Choroid plexus epithelial cell (primary cell): ENCODE data around the gene OPCML.

Experiments used
- DNase-seq: peaks from one replicate; pipeline ENCODE4 v3.0.0-alpha.2; 2010; ENCODE audit warnings: low read depth
- H3K4me3 ChIP-seq: 2 replicates; pipeline ENCODE4 v1.5.1; 2011; ENCODE audit warnings: low read depth, mild to moderate bottlenecking, control low read depth, low read length, moderate library complexity
- CTCF ChIP-seq: conservative IDR thresholded peaks from 2 replicates; pipeline ENCODE4 v1.5.1; 2011; ENCODE audit warnings: low read depth, mild to moderate bottlenecking, control low read depth, inconsistent platforms, low read length, moderate library complexity

The OPCML gene

DNA sequence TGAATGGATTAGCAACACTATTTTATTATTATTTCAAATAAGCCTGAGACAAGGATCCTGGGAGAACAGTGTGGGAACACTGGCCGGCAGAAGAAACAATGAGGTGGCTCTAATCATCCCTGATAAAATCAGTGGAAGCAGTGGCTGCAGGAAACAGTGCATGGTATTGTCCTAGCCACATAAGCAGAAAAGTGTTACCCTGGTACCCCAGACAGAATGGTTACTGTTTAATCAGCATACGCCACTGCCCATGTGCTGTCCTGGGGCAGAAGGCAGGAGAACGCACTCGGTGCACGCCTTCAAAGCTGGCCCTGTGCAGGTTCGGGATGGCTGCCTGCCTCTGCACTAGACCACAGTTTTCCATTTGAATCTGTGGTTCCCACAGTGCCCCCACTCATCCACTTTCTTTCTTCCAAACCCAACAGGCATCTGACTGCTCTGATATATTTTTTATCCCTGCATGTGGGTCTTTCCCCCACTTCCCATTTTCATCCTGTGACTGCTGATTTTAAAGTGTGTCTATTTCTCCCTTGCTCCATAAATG, 25.7 kb downstream of the OPCML start:
- DNase-seq: no peak
- no peak overlapping the region for H3K4me3 ChIP-seq
- no peak for TF ChIP-seq CTCF

DNA sequence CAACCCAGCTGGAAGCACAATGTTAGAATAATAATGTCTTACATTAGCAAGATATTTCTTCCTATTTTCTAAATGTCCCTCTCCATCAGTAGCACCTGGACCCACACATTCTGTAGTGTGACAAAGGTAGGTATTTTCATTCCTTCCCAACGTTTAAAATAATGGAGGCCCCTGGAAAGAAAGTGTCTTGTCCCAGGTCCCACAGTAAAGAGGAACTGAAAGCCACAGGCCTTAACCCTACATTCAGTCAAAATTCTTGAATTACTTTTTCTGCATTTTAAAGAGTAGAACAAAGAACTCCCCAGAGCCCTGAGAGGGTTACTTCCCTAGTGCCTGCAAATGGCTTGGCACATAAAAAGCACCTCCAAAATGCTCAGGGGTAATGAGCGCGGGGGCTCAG, 26.3 kb downstream of the OPCML start:
- DNase-seq: no peak
- no peak overlapping the region for H3K4me3 ChIP-seq
- no peak for TF ChIP-seq CTCF

GRCh38 chr11:133504906-133505305, 27.4 kb downstream of the OPCML start:
- no peak for DNase-seq
- no peak for TF ChIP-seq CTCF
- no peak overlapping the region for H3K4me3 ChIP-seq

GRCh38 chr11:133503776-133504175, 28.5 kb downstream of the OPCML start:
- no peak for TF ChIP-seq CTCF
- DNase-seq: no peak
- H3K4me3 ChIP-seq: no peak overlapping the region

DNA sequence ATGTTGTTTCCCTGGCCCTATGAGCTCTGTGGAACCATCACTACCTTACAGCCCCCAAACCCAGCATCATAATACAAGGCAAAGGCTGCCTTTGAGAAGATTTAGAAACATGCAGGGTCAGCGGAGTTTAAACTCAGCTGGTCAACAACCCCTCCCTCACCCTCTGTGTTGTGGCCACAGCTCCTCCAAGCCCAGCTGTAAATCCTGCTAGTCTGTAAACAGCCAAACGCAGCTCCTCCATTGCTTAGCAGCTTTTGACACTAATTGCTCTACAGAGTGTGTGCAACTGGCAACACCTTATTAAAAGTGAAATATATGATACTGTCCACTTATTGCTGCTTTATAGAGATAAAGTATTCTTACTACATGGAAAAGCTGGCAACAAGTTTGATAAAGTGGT, 29.1 kb downstream of the OPCML start:
- no peak for DNase-seq
- no peak overlapping the region for H3K4me3 ChIP-seq
- TF ChIP-seq CTCF: no peak

DNA sequence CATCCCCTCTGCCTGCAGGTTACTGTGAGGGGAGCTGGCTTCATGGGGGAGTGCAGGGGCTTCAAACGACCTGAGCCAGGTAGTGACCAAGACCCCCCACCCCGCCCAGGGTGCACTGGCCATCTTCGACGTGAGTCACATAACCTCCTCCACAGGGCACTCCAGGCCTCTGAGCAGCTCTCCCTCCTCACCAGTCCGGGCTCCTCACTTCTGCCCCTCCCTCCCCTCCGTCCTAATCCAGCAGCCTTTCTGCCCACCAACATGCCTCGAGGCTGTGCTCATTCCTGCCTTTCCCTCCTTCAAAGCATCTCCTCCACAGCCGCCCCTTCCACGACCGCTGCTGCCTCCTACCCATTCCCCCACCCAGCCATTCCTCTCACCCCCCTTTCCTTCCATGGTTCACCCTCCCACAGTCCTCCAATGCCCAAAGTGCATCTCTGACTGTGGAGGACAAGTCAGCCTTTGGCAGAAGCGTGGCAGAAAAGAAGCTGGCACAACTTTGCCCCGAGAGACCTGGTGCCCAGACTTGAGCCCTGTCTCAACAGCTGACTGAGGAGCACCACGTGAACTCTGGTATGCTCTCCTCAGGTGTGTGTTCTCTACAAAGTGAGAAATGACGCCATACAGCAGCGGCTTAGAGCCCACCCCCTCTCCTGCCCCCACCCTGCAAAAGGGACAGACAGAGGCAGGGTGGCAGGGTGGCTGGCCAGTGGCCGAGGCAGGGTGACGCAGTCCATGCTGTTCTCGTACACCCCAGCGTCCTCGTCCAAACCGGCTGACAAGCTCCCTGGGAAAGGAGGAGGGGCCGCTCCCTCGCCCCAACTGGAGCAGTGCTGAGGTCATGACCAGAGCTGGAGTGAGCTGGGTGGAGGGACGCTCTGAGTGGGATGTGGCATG, 30.4 kb downstream of the OPCML start:
- H3K4me3 ChIP-seq: no peak overlapping the region
- no peak for TF ChIP-seq CTCF
- DNase-seq: no peak

DNA sequence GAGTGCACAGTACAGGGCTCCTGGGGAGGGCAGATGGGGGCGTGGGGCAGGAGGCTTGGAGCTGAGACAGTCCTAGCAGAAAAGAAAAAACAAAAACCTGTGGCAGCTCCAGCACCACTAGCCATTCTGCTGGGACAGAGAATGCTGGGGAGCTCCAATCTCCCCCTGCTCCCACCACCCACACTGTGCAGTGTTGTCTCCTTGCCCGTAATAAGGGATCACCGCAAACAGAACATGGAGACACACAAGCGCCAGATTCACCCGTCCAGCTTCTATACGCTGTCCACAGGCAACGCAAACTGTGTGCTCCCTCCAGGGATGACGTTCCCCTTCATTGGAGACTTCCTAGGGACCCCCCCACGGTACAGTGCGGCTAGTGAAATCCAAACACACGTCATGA, 31.4 kb downstream of the OPCML start:
- DNase-seq: no peak
- no peak for TF ChIP-seq CTCF
- H3K4me3 ChIP-seq: no peak overlapping the region
